ENCODE data around the gene WDFY2.

DNA sequence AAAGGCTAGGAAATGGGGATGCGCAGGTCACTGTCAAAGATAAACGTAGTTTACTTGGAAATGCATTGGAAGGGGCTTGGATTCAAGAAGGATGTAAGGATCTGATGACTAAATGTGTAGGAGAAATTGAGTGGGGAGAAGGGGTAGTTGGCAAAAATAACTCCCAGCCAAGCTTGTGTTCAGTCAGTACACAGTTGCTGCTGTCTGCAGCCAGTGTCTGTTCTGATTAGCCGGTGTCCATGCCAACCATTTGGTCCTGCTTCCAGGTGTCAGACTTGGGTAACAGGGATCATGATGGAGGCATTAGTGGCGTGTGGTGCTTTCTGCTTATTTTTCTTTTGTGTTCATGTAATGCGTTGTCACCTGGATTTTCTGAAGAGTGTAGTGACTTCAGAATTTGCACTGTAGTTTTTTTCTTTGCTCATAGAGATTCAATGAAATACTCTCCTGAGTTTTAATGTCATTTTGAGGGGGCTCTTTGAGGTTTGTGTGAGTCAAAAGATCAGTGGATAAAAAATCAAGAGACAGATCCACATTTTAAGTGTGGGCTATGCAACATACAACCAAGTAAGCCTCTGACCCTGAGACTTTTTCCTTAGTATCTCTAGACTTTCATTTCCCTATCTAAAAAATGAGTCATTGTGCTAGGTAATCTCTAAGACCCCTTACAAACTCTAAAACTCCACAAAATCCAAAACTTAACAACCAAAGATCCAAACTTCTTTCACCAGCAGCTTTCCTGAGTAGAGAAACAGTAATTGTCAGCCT lies 103.9 kb downstream of the WDFY2 start:
- no peak for TF ChIP-seq EP300 (IDR thresholded peaks at IDR 0.05)
- TF ChIP-seq, protein P1, sequence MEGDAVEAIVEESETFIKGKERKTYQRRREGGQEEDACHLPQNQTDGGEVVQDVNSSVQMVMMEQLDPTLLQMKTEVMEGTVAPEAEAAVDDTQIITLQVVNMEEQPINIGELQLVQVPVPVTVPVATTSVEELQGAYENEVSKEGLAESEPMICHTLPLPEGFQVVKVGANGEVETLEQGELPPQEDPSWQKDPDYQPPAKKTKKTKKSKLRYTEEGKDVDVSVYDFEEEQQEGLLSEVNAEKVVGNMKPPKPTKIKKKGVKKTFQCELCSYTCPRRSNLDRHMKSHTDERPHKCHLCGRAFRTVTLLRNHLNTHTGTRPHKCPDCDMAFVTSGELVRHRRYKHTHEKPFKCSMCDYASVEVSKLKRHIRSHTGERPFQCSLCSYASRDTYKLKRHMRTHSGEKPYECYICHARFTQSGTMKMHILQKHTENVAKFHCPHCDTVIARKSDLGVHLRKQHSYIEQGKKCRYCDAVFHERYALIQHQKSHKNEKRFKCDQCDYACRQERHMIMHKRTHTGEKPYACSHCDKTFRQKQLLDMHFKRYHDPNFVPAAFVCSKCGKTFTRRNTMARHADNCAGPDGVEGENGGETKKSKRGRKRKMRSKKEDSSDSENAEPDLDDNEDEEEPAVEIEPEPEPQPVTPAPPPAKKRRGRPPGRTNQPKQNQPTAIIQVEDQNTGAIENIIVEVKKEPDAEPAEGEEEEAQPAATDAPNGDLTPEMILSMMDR (IDR thresholded peaks at IDR 0.05): no peak

Measured in tibial nerve (tissue), 4 donors.